H9 (cell line): ENCODE measurements around the gene SERTAD2. TPM values are rescaled to one million over a fixed set of nuclear protein-coding genes. Genes with fewer than 3 reads are reported as not detected.

ENCODE experiments used
- DNase-seq: peaks from one replicate; pipeline ENCODE4 v3.0.0-alpha.2; 2017
- H2AFZ ChIP-seq: one replicate; pipeline ENCODE4 v1.6.1; 2013; ENCODE audit warnings: mild to moderate bottlenecking, low read length, control low read depth, moderate library complexity
- H2AK5ac ChIP-seq: 2 replicates; pipeline ENCODE4 v1.6.1; 2013; ENCODE audit warnings: low read length, control low read depth, mixed read lengths; ENCODE audit not compliant: insufficient read length
- H2BK120ac ChIP-seq: one replicate; pipeline ENCODE4 v1.6.1; 2013; ENCODE audit warnings: low read depth, mild to moderate bottlenecking, low read length, control low read depth, inconsistent platforms; ENCODE audit not compliant: poor library complexity, severe bottlenecking
- H2BK12ac ChIP-seq: 2 replicates; pipeline ENCODE4 v1.6.1; 2013; ENCODE audit warnings: low read length, control low read depth, mixed read lengths, low read depth; ENCODE audit not compliant: insufficient read length
- H2BK15ac ChIP-seq: 2 replicates; pipeline ENCODE4 v1.6.1; 2013; ENCODE audit warnings: low read depth, low read length, control low read depth
- H2BK20ac ChIP-seq: one replicate; pipeline ENCODE4 v1.6.1; 2013; ENCODE audit warnings: low read depth, mild to moderate bottlenecking, low read length, control low read depth, inconsistent platforms; ENCODE audit not compliant: poor library complexity, severe bottlenecking
- H2BK5ac ChIP-seq: 2 replicates; pipeline ENCODE4 v1.6.1; 2013; ENCODE audit warnings: low read length, control low read depth, mixed read lengths; ENCODE audit not compliant: insufficient read length
- H3K14ac ChIP-seq: 2 replicates; pipeline ENCODE4 v1.6.1; 2013; ENCODE audit warnings: low read length, control low read depth; ENCODE audit not compliant: insufficient read depth
- H3K18ac ChIP-seq: 2 replicates; pipeline ENCODE4 v1.6.1; 2013; ENCODE audit warnings: low read depth, mild to moderate bottlenecking, mixed read lengths, low read length, control low read depth; ENCODE audit not compliant: insufficient read length
- H3K23ac ChIP-seq: 2 replicates; pipeline ENCODE4 v1.6.1; 2013; ENCODE audit warnings: low read length, control low read depth, mixed read lengths, low read depth; ENCODE audit not compliant: insufficient read length
- H3K23me2 ChIP-seq: 2 replicates; pipeline ENCODE4 v1.6.1; 2013; ENCODE audit warnings: low read depth, mild to moderate bottlenecking, mixed read lengths, low read length, control low read depth; ENCODE audit not compliant: insufficient read length, poor library complexity, severe bottlenecking
- H3K27ac ChIP-seq: 2 replicates; pipeline ENCODE4 v1.5.1; 2013; ENCODE audit warnings: low read length, control low read depth, mixed read lengths, low read depth; ENCODE audit not compliant: insufficient read length
- H3K27me3 ChIP-seq: 2 replicates; pipeline ENCODE4 v1.6.1; 2013; ENCODE audit warnings: low read length, control low read depth, inconsistent platforms; ENCODE audit not compliant: insufficient read depth
- H3K4ac ChIP-seq: 2 replicates; pipeline ENCODE4 v1.6.1; 2013; ENCODE audit warnings: low read depth, mild to moderate bottlenecking, control low read depth, inconsistent platforms, low read length, moderate library complexity
- H3K4me1 ChIP-seq: 2 replicates; pipeline ENCODE4 v1.6.1; 2013; ENCODE audit warnings: low read length, control low read depth, inconsistent platforms; ENCODE audit not compliant: insufficient read depth
- H3K4me2 ChIP-seq: 2 replicates; pipeline ENCODE4 v1.6.1; 2013; ENCODE audit warnings: low read length, control low read depth, mixed read lengths; ENCODE audit not compliant: insufficient read length, insufficient read depth
- H3K56ac ChIP-seq: 2 replicates; pipeline ENCODE4 v1.6.1; 2013; ENCODE audit warnings: low read depth, mild to moderate bottlenecking, mixed read lengths, low read length, control low read depth; ENCODE audit not compliant: insufficient read length
- H3K79me1 ChIP-seq: 2 replicates; pipeline ENCODE4 v1.6.1; 2013; ENCODE audit warnings: low read depth, mild to moderate bottlenecking, moderate library complexity, low read length, control low read depth, inconsistent platforms; ENCODE audit not compliant: insufficient read depth, poor library complexity, severe bottlenecking
- H3K79me2 ChIP-seq: 2 replicates; pipeline ENCODE4 v1.6.1; 2013; ENCODE audit warnings: low read length, control low read depth, inconsistent platforms; ENCODE audit not compliant: insufficient read depth
- H3K9ac ChIP-seq: 2 replicates; pipeline ENCODE4 v1.6.1; 2013; ENCODE audit warnings: low read length, control low read depth, mixed read lengths; ENCODE audit not compliant: insufficient read length; ENCODE audit errors: extremely low read depth
- H3K9me3 ChIP-seq: one replicate; pipeline ENCODE4 v1.6.1; 2013; ENCODE audit warnings: low read depth, low read length, inconsistent platforms; ENCODE audit not compliant: control insufficient read depth
- H3T11ph ChIP-seq: one replicate; pipeline ENCODE4 v1.6.1; 2013; ENCODE audit warnings: mild to moderate bottlenecking, low read length, control low read depth, inconsistent platforms
- H4K20me1 ChIP-seq: one replicate; pipeline ENCODE4 v1.6.1; 2013; ENCODE audit not compliant: control insufficient read depth, insufficient read length, insufficient read depth
- H4K5ac ChIP-seq: 2 replicates; pipeline ENCODE4 v1.6.1; 2013; ENCODE audit warnings: low read depth, mild to moderate bottlenecking, mixed read lengths, low read length, control low read depth; ENCODE audit not compliant: insufficient read length
- H4K8ac ChIP-seq: replicated peaks from 2 replicates; pipeline ENCODE4 v1.6.1; 2013; ENCODE audit warnings: low read length, control low read depth, mixed read lengths, low read depth; ENCODE audit not compliant: insufficient read length
- H4K91ac ChIP-seq: 2 replicates; pipeline ENCODE4 v1.6.1; 2013; ENCODE audit warnings: low read depth, mild to moderate bottlenecking, moderate library complexity, mixed read lengths, low read length, control low read depth; ENCODE audit not compliant: insufficient read length
- H3K27ac Mint-ChIP-seq, 3 experiments: 2 replicates in 2 of 3; 3 replicates in 1 of 3; pipeline ENCODE4 v1.8.0; 2020 to 2021; ENCODE audit warnings: mixed read lengths in 3 of 3, mild to moderate bottlenecking in 1 of 3, moderate library complexity in 1 of 3
- H3K27me3 Mint-ChIP-seq: 2 replicates; pipeline ENCODE4 v1.8.0; 2021; ENCODE audit warnings: low read depth, mild to moderate bottlenecking, moderate library complexity, mixed read lengths
- H3K36me3 Mint-ChIP-seq, 3 experiments: 2 replicates in 2 of 3; 3 replicates in 1 of 3; pipeline ENCODE4 v1.8.0; 2020 to 2021; ENCODE audit warnings: low read depth in 3 of 3, mixed read lengths in 3 of 3; ENCODE audit not compliant: insufficient read depth in 1 of 3
- H3K4me1 Mint-ChIP-seq, 2 experiments: 2 replicates each; pipeline ENCODE4 v1.8.0; 2020; ENCODE audit warnings: mixed read lengths in 2 of 2
- H3K4me3 Mint-ChIP-seq, 2 experiments: 2 replicates in 1 of 2; 3 replicates in 1 of 2; pipeline ENCODE4 v1.8.0; 2020 to 2021; ENCODE audit warnings: mild to moderate bottlenecking in 2 of 2, mixed read lengths in 2 of 2, moderate library complexity in 1 of 2
- H3K9me3 Mint-ChIP-seq, 2 experiments: 2 replicates in 1 of 2; 3 replicates in 1 of 2; pipeline ENCODE4 v1.8.0; 2020; ENCODE audit warnings: mild to moderate bottlenecking in 2 of 2, mixed read lengths in 2 of 2, moderate library complexity in 1 of 2
- WGBS: extraction: QIAGEN DNeasy Blood & Tissue Kit; methylation state at CpG from one replicate; pipeline ENCODE4 v1.1.7; 2013; ENCODE audit warnings: missing lambda C conversion rate, low lambda C conversion rate, mixed read lengths; ENCODE audit not compliant: insufficient read length; ENCODE audit errors: extremely low coverage; 5-methylcytosine and 5-hydroxymethylcytosine counted together
- total RNA-seq: library from RNA; stranded (reverse); gene quantifications from 2 replicates; pipeline ENCODE4 v1.2.1, GENCODE V29; 2021
- TF ChIP-seq, protein P1 (sequence below): fragments of 200-600 bp; sonication (generic); conservative IDR thresholded peaks from 3 replicates; pipeline ENCODE4 v1.8.0; 2021; ENCODE audit warnings: antibody characterized with exemption, mild to moderate bottlenecking

Gene SERTAD2
- total RNA-seq, 1 experiment from 2014 or later: 3.5 TPM

- H4K91ac ChIP-seq: no peak overlapping the region
- no peak overlapping the region for H3K18ac ChIP-seq
- no peak overlapping the region for H4K5ac ChIP-seq
- H3K27me3 Mint-ChIP-seq: peaks cover 3% of the 10 kb centered on the region; the same call in 1 of the 2 replicates
- no peak overlapping the region for H3K4me3 Mint-ChIP-seq
- no peaks in the 10 kb centered on the region for H3K27me3 ChIP-seq
- H4K20me1 ChIP-seq: no peaks in the 10 kb centered on the region
- H2BK20ac ChIP-seq: no peak overlapping the region
- H2BK120ac ChIP-seq: no peak overlapping the region
- H3K79me1 ChIP-seq: peaks cover 2% of the 10 kb centered on the region
- H3K23me2 ChIP-seq: no peaks in the 10 kb centered on the region
- no peak overlapping the region for H2AK5ac ChIP-seq
- H3K79me2 ChIP-seq: no peaks in the 10 kb centered on the region
- no peak overlapping the region for H3T11ph ChIP-seq
- H3K14ac ChIP-seq: no peak overlapping the region
- TF ChIP-seq, protein P1, sequence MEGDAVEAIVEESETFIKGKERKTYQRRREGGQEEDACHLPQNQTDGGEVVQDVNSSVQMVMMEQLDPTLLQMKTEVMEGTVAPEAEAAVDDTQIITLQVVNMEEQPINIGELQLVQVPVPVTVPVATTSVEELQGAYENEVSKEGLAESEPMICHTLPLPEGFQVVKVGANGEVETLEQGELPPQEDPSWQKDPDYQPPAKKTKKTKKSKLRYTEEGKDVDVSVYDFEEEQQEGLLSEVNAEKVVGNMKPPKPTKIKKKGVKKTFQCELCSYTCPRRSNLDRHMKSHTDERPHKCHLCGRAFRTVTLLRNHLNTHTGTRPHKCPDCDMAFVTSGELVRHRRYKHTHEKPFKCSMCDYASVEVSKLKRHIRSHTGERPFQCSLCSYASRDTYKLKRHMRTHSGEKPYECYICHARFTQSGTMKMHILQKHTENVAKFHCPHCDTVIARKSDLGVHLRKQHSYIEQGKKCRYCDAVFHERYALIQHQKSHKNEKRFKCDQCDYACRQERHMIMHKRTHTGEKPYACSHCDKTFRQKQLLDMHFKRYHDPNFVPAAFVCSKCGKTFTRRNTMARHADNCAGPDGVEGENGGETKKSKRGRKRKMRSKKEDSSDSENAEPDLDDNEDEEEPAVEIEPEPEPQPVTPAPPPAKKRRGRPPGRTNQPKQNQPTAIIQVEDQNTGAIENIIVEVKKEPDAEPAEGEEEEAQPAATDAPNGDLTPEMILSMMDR: no peak
- WGBS: no CpG with 5 or more reads among the region's 3 CpGs
- H3K27ac Mint-ChIP-seq: no peak overlapping the region
- no peaks in the 10 kb centered on the region for H3K9me3 Mint-ChIP-seq
- no peak overlapping the region for H3K27ac ChIP-seq
- H2BK12ac ChIP-seq: no peak overlapping the region
- peaks cover 28 to 37% of the 10 kb centered on the region in 2 experiments for H3K4me1 Mint-ChIP-seq
- no peak overlapping the region for H3K56ac ChIP-seq
- H4K8ac ChIP-seq: no peak overlapping the region
- no peak overlapping the region for H2BK15ac ChIP-seq
- H3K23ac ChIP-seq: no peak overlapping the region
- no peak overlapping the region for H2AFZ ChIP-seq
- H3K36me3 Mint-ChIP-seq: peaks cover 6 to 23% (median 14%) of the 10 kb centered on the region in 3 experiments; a peak in 6 of 7 replicates
- DNase-seq: no peak
- H3K4me2 ChIP-seq: no peak overlapping the region
- no peak overlapping the region for H3K4ac ChIP-seq
- no peak overlapping the region for H3K9ac ChIP-seq
- no peaks in the 10 kb centered on the region for H3K9me3 ChIP-seq
- no peak overlapping the region for H2BK5ac ChIP-seq
- H3K4me1 ChIP-seq: no peaks in the 10 kb centered on the region
Measured at GRCh38 chr2:64631771-64632170, 21.9 kb downstream of the SERTAD2 start.
